Adrenal gland (tissue), 12 donors: ENCODE results near the gene ZNF200. TPM values are rescaled to one million over a fixed set of nuclear protein-coding genes. Genes with fewer than 3 reads are reported as not detected.

Experiments used
- DNase-seq, 7 donors: peaks; one replicate each; pipeline ENCODE4 v3.0.0-alpha.2; 2019 to 2020
- H3K27ac ChIP-seq, 5 donors: fragments of 200-600 bp; sonication (generic) in 4 of 5; 1 replicate in 3 of 5; 2 replicates in 2 of 5; pipeline versions ENCODE4 v1.5.1 to v1.8.0; 2016 to 2020; ENCODE audit warnings: mild to moderate bottlenecking in 1 of 5
- H3K27me3 ChIP-seq: fragments of 200-600 bp; 2 replicates; pipeline ENCODE4 v1.8.0; 2021
- H3K36me3 ChIP-seq, 2 donors: fragments of 200-600 bp; replicated peaks in 1 of 2; 1 replicate in 1 of 2; 2 replicates in 1 of 2; pipeline versions ENCODE4 v1.5.1 to v1.8.0; 2018 to 2022
- H3K4me1 ChIP-seq, 2 donors: fragments of 200-600 bp; replicated peaks in 1 of 2; 1 replicate in 1 of 2; 2 replicates in 1 of 2; pipeline versions ENCODE4 v1.5.1 to v1.8.0; 2018 to 2021
- H3K4me3 ChIP-seq, 4 donors: fragments of 200-600 bp; sonication (generic) in 3 of 4; one replicate each; pipeline ENCODE4 v1.5.1; 2016 to 2018
- H3K9me3 ChIP-seq, 3 donors: fragments of 200-600 bp; sonication (generic) in 1 of 3; replicated peaks in 1 of 3; 1 replicate in 2 of 3; 2 replicates in 1 of 3; pipeline versions ENCODE4 v1.5.1 to v1.8.0; 2016 to 2021
- CTCF ChIP-seq, 6 experiments: fragments of 450-650 bp in 4 of 6; fragments of 200-600 bp in 2 of 6; sonication (generic) in 1 of 6; IDR thresholded peaks; 1 replicate in 5 of 6; 2 replicates in 1 of 6; pipeline versions ENCODE4 v1.5.1 to v1.8.0; 2016 to 2021; ENCODE audit warnings: antibody characterized with exemption in 6 of 6, mild to moderate bottlenecking in 2 of 6, moderate library complexity in 1 of 6
- POLR2A ChIP-seq, 2 donors: fragments of 450-650 bp; IDR thresholded peaks; one replicate each; pipeline ENCODE4 v1.6.1; 2017; ENCODE audit warnings: antibody characterized with exemption in 2 of 2, mild to moderate bottlenecking in 2 of 2, moderate library complexity in 1 of 2
- WGBS, 4 donors: extraction: QIAGEN DNeasy Blood & Tissue Kit in 2 of 4; methylation state at CpG; one replicate each; pipeline versions ENCODE4 v1.1.5 to v1.1.7; 2013 to 2017; 5-methylcytosine and 5-hydroxymethylcytosine counted together
- intact Hi-C, 2 donors: fragments of 100-400 bp; cut with DNase I; formaldehyde crosslinking; loops; one replicate each; pipeline versions ENCODE4 v1.14.1 to v1.15.0; 2022 to 2023
- polyA plus RNA-seq, 3 donors: library from polyadenylated mRNA; stranded (reverse); fragments of 200-250 nt in 2 of 3; fragments of 350-450 nt in 1 of 3; fragmentation: Illumina TruSeq in 1 of 3; extraction: RNeasy Lipid Tissue Mini Kit (QIAGEN cat#74804) in 1 of 3; gene quantifications; one replicate each; pipeline ENCODE4 v1.2.3, GENCODE V29; 2013 to 2014
- total RNA-seq, 9 donors: library from RNA; depleted of rRNA in 4 of 9; stranded (reverse); fragments of >200 nt in 4 of 9; fragments of 120-200 nt in 1 of 9; fragmentation: NEBNext Ultra II Directional in 1 of 9; extraction: Animal tissue kit (Norgen Biotek cat#: 25700) in 1 of 9; gene quantifications; one replicate each; pipeline versions ENCODE4 v1.1.0 to v1.2.4, GENCODE V29; 2013 to 2023
- donor health status: healthy with polysubstance abuse.
- donor health status: Bipolar disorder and iron deficiency.
- donor health status: DM: yes; HTN: yes; CAD: no.
- donor health status: DM: no; HTN: no; CAD: no.
- donor health status: DM: no; HTN: no; CAD: no.
- donor health status: DM: yes; HTN: yes; CAD: no.

Gene ZNF200
- total and polyA plus RNA-seq, 12 donors = 4.4 to 15.4 (median 8.1) TPM

GRCh38 chr16:3193221-3194212, 41.4 kb downstream of the ZNF200 start:
- Histone ChIP-seq H3K36me3 (no peaks in the 10 kb centered on the region), H3K27ac (no peak overlapping the region), H3K4me1 (peaks cover 0 to 6% of the 10 kb centered on the region in 2 donors), H3K27me3 (peaks cover 76% of the 10 kb centered on the region), H3K9me3 (no peaks in the 10 kb centered on the region), H3K4me3 (no peak overlapping the region)
- no peak for DNase-seq
- WGBS, 4 donors = 61 to 74% (median 72%) methylated on average over 44 to 49 of the region's 49 CpGs
- intact Hi-C loops = no loop called here
- TF ChIP-seq POLR2A (IDR thresholded peaks at IDR 0.05) = no peak

- H3K4me1 ChIP-seq = peaks cover 0 to 6% of the 10 kb centered on the region in 2 donors
- intact Hi-C loops = no loop called here
- 30 to 67% (median 44%) methylated on average over 23 to 36 of the region's 36 CpGs for WGBS, 4 donors
- no peaks in the 10 kb centered on the region for H3K36me3 ChIP-seq
- TF ChIP-seq CTCF (IDR thresholded peaks at IDR 0.05) (no peak), POLR2A (IDR thresholded peaks at IDR 0.05) (no peak)
- no peak overlapping the region for H3K4me3 ChIP-seq
- H3K27me3 ChIP-seq = peaks cover 86% of the 10 kb centered on the region
- H3K27ac ChIP-seq = no peak overlapping the region
- H3K9me3 ChIP-seq = no peaks in the 10 kb centered on the region
- no peak for DNase-seq
Measured at GRCh38 chr16:3192476-3193019, 42.4 kb downstream of the ZNF200 start.

GRCh38 chr16:3190949-3191353, 44.0 kb downstream of the ZNF200 start:
- peaks cover 0 to 6% of the 10 kb centered on the region in 2 donors for H3K4me1 ChIP-seq
- DNase-seq = no peak
- TF ChIP-seq CTCF (IDR thresholded peaks at IDR 0.05) (no peak), POLR2A (IDR thresholded peaks at IDR 0.05) (no peak)
- peaks cover 100% of the 10 kb centered on the region for H3K27me3 ChIP-seq
- no peaks in the 10 kb centered on the region for H3K9me3 ChIP-seq
- H3K4me3 ChIP-seq = no peak overlapping the region
- intact Hi-C loops = no loop called here
- no peaks in the 10 kb centered on the region for H3K36me3 ChIP-seq
- 6 to 12% (median 10%) methylated on average over 8 to 16 of the region's 16 CpGs for WGBS, 4 donors
- no peak overlapping the region for H3K27ac ChIP-seq

- Histone ChIP-seq H3K4me1 (peaks cover 0 to 6% of the 10 kb centered on the region in 2 donors), H3K27me3 (peaks cover 97% of the 10 kb centered on the region), H3K36me3 (no peaks in the 10 kb centered on the region), H3K27ac (no peak overlapping the region), H3K9me3 (no peaks in the 10 kb centered on the region), H3K4me3 (peak overlapping the region in 1 of 4 donors; percentile 21)
- TF ChIP-seq POLR2A (IDR thresholded peaks at IDR 0.05) = no peak
- TF ChIP-seq CTCF (IDR thresholded peaks at IDR 0.05) = no peak
- no peak for DNase-seq
- intact Hi-C loops = no loop called here
- WGBS, 4 donors = 15 to 28% (median 19%) methylated on average over 7 to 11 of the region's 11 CpGs
Measured at GRCh38 chr16:3189869-3190268, 45.1 kb downstream of the ZNF200 start.
